Endothelial cell of umbilical vein (primary cell): Measurements from ENCODE around the gene ARMC7.

ENCODE experiments used
- POLR2A ChIP-seq: IDR thresholded peaks from 2 replicates; pipeline ENCODE4 v1.6.1; 2012; ENCODE audit warnings: low read depth, mild to moderate bottlenecking, control low read depth, low read length
- POLR2AphosphoS5 ChIP-seq: IDR thresholded peaks from 2 replicates; pipeline ENCODE4 v1.6.1; 2012; ENCODE audit warnings: low read depth, mild to moderate bottlenecking, control low read depth, low read length, moderate library complexity; ENCODE audit not compliant: insufficient read depth
- TF ChIP-seq, protein P1 (sequence below), 2 donors: IDR thresholded peaks; 1 replicate in 1 of 2; 2 replicates in 1 of 2; pipeline ENCODE4 v1.5.1; 2011; ENCODE audit warnings: low read length in 2 of 2, mild to moderate bottlenecking in 2 of 2, moderate library complexity in 2 of 2, control low read depth in 1 of 2, inconsistent platforms in 1 of 2, low read depth in 1 of 2; ENCODE audit not compliant: insufficient read depth in 1 of 2; ENCODE audit errors: extremely low read depth in 1 of 2

DNA sequence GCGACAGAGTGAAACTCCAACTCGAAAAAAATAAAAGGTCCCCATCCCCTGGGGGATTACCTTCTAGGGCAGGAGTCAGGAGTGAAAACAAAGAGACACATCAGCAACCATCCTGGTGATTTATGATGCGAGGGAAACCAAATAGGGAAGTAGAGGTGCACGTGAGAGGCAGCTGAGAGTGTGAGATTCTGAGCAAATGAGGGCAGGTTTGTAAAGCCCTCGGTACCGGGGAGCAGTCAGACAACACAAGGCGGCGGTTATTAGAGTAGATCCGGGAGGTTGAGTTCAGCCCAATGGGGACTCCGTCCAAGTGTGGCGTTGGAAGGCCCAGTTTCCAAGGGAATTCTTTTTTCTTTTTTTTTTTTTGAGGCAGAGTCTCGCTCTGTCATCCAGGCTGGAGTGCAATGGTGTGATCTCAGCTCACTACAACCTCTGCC lies 7.4 kb upstream of the ARMC7 start:
- TF ChIP-seq, protein P1, sequence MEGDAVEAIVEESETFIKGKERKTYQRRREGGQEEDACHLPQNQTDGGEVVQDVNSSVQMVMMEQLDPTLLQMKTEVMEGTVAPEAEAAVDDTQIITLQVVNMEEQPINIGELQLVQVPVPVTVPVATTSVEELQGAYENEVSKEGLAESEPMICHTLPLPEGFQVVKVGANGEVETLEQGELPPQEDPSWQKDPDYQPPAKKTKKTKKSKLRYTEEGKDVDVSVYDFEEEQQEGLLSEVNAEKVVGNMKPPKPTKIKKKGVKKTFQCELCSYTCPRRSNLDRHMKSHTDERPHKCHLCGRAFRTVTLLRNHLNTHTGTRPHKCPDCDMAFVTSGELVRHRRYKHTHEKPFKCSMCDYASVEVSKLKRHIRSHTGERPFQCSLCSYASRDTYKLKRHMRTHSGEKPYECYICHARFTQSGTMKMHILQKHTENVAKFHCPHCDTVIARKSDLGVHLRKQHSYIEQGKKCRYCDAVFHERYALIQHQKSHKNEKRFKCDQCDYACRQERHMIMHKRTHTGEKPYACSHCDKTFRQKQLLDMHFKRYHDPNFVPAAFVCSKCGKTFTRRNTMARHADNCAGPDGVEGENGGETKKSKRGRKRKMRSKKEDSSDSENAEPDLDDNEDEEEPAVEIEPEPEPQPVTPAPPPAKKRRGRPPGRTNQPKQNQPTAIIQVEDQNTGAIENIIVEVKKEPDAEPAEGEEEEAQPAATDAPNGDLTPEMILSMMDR (IDR thresholded peaks at IDR 0.05; ENCODE audit: extremely low read depth in 1 of 2, insufficient read depth in 1 of 2, low read depth in 1 of 2, low read length in 2 of 2) = no peak
- TF ChIP-seq POLR2AphosphoS5 (no peak), POLR2A (no peak)
